Panc1 (cell line): ENCODE data around the gene REXO5. TPM values are rescaled to one million over a fixed set of nuclear protein-coding genes. Genes with fewer than 3 reads are reported as not detected.

Source experiments
- ATAC-seq: fragments of 200-7000 bp; cut with Tn5 transposase; 2 replicates; pipeline ENCODE4 v1.9.1; 2020; ENCODE audit warnings: mild to moderate bottlenecking, moderate library complexity
- BruUV-seq: library from RNA; stranded (reverse); fragments of 400-500 nt; replicated peaks from 2 replicates; lab custom pipeline; 2021; lab: Mats Ljungman, UMichigan
- CTCF ChIA-PET: fragments of 300-600 bp; sonication (Branson Sonifier 250); formaldehyde crosslinking; loops from one replicate; lab custom pipeline; 2022; ENCODE audit warnings: antibody characterized with exemption; lab: Charles Lee
- POLR2A ChIA-PET: fragments of 300-600 bp; sonication (Branson Sonifier 250); formaldehyde crosslinking; loops from one replicate; lab custom pipeline; 2022; ENCODE audit warnings: antibody characterized with exemption; lab: Charles Lee
- DNase-seq: peaks from one replicate; pipeline ENCODE4 v3.0.0-alpha.2; 2010; ENCODE audit warnings: low read depth, low spot score
- H3K27ac ChIP-seq: 2 replicates; pipeline ENCODE4 v1.5.1; 2011; ENCODE audit warnings: mild to moderate bottlenecking, low read length, inconsistent platforms
- H3K27me3 ChIP-seq: fragments of 200-500 bp; sonication (Bioruptor generic); 2 replicates; pipeline ENCODE4 v1.6.0; 2014; ENCODE audit warnings: low read length, inconsistent platforms; ENCODE audit not compliant: control insufficient read depth, insufficient read depth
- H3K36me3 ChIP-seq: fragments of 200-500 bp; sonication (Bioruptor generic); 2 replicates; pipeline ENCODE4 v1.5.1; 2014; ENCODE audit warnings: inconsistent platforms, mild to moderate bottlenecking, low read length, moderate library complexity; ENCODE audit not compliant: control insufficient read depth, insufficient read depth
- H3K4me1 ChIP-seq: 2 replicates; pipeline ENCODE4 v1.5.1; 2011; ENCODE audit warnings: inconsistent platforms, mild to moderate bottlenecking, low read length, moderate library complexity; ENCODE audit not compliant: control insufficient read depth, insufficient read depth
- H3K4me3 ChIP-seq, 2 experiments: 2 replicates each; pipeline ENCODE4 v1.5.1; 2011 to 2012; ENCODE audit warnings: low read depth in 2 of 2, low read length in 2 of 2, mild to moderate bottlenecking in 2 of 2, inconsistent platforms in 1 of 2, moderate library complexity in 1 of 2
- H3K9me3 ChIP-seq: fragments of 200-500 bp; sonication (Bioruptor generic); 2 replicates; pipeline ENCODE4 v1.5.1; 2014; ENCODE audit warnings: low read depth, mild to moderate bottlenecking, inconsistent platforms, low read length, moderate library complexity; ENCODE audit not compliant: control insufficient read depth, insufficient read depth
- SIN3A ChIP-seq: IDR thresholded peaks from 2 replicates; pipeline ENCODE4 v1.6.1; 2012; ENCODE audit warnings: low read depth, mild to moderate bottlenecking, low read length, moderate library complexity, borderline replicate concordance; ENCODE audit not compliant: insufficient read depth
- in situ Hi-C: cut with HindIII; loops from 2 replicates; pipeline ENCODE4 v1.10.0; 2016; ENCODE audit warnings: low sequenced_read_pairs, low pct_unique_long_range_greater_than_20kb
- intact Hi-C: fragments of 100-400 bp; cut with micrococcal nuclease; formaldehyde crosslinking; loops from one replicate; pipeline ENCODE4 v1.10.0; 2022; ENCODE audit not compliant: unreplicated experiment
- total RNA-seq: library from RNA; stranded (reverse); gene quantifications from one replicate; pipeline ENCODE4 v1.2.1, GENCODE V29; 2021; ENCODE audit not compliant: unreplicated experiment
- TF ChIP-seq, protein P1 (sequence below), 2 experiments: IDR thresholded peaks; 2 replicates each; pipeline ENCODE4 v1.6.1; 2011 to 2012; ENCODE audit warnings: low read depth in 2 of 2, control low read depth in 1 of 2, low read length in 1 of 2, mild to moderate bottlenecking in 1 of 2, moderate library complexity in 1 of 2; ENCODE audit not compliant: insufficient read depth in 1 of 2
- TF ChIP-seq, protein P2 (sequence below): fragments of 450-650 bp; IDR thresholded peaks from 2 replicates; pipeline ENCODE4 v1.5.1; 2017; ENCODE audit warnings: mild to moderate bottlenecking

REXO5 gene
- total RNA-seq, 1 experiment from 2014 or later, result 13.6 TPM

DNA sequence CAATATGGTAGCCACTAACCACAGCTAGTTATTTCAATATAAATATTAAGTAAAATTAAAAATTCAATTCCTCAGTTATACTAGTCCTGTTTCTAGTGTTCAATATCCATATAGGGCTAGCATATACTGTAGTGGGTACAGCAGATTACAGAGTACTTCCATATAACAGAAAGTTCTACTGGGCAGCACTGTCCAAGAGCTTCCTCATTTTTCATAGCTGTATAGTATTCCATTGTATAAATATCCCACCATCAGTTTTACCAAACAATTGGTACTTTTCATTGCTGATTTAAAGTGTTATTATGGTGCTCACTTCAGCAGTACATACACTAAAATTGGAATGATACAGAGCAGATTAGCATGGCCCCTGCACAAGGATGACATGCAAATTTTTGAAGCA lies 22.1 kb upstream of the REXO5 start:
- Histone ChIP-seq H3K27ac (no peak overlapping the region), H3K36me3 (no peaks in the 10 kb centered on the region), H3K4me3 (no peak overlapping the region), H3K27me3 (no peaks in the 10 kb centered on the region; the same call in 1 of the 2 replicates), H3K4me1 (no peaks in the 10 kb centered on the region), H3K9me3 (no peaks in the 10 kb centered on the region)
- CTCF ChIA-PET, result no interaction called here
- ATAC-seq, result no peak
- no TSS peak for BruUV-seq
- no peak for DNase-seq
- no peak for TF ChIP-seq SIN3A
- TF ChIP-seq, protein P1, sequence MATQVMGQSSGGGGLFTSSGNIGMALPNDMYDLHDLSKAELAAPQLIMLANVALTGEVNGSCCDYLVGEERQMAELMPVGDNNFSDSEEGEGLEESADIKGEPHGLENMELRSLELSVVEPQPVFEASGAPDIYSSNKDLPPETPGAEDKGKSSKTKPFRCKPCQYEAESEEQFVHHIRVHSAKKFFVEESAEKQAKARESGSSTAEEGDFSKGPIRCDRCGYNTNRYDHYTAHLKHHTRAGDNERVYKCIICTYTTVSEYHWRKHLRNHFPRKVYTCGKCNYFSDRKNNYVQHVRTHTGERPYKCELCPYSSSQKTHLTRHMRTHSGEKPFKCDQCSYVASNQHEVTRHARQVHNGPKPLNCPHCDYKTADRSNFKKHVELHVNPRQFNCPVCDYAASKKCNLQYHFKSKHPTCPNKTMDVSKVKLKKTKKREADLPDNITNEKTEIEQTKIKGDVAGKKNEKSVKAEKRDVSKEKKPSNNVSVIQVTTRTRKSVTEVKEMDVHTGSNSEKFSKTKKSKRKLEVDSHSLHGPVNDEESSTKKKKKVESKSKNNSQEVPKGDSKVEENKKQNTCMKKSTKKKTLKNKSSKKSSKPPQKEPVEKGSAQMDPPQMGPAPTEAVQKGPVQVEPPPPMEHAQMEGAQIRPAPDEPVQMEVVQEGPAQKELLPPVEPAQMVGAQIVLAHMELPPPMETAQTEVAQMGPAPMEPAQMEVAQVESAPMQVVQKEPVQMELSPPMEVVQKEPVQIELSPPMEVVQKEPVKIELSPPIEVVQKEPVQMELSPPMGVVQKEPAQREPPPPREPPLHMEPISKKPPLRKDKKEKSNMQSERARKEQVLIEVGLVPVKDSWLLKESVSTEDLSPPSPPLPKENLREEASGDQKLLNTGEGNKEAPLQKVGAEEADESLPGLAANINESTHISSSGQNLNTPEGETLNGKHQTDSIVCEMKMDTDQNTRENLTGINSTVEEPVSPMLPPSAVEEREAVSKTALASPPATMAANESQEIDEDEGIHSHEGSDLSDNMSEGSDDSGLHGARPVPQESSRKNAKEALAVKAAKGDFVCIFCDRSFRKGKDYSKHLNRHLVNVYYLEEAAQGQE (IDR thresholded peaks at IDR 0.05; ENCODE audit: insufficient read depth in 1 of 2, low read depth in 2 of 2, low read length in 1 of 2), result no peak
- TF ChIP-seq, protein P2, sequence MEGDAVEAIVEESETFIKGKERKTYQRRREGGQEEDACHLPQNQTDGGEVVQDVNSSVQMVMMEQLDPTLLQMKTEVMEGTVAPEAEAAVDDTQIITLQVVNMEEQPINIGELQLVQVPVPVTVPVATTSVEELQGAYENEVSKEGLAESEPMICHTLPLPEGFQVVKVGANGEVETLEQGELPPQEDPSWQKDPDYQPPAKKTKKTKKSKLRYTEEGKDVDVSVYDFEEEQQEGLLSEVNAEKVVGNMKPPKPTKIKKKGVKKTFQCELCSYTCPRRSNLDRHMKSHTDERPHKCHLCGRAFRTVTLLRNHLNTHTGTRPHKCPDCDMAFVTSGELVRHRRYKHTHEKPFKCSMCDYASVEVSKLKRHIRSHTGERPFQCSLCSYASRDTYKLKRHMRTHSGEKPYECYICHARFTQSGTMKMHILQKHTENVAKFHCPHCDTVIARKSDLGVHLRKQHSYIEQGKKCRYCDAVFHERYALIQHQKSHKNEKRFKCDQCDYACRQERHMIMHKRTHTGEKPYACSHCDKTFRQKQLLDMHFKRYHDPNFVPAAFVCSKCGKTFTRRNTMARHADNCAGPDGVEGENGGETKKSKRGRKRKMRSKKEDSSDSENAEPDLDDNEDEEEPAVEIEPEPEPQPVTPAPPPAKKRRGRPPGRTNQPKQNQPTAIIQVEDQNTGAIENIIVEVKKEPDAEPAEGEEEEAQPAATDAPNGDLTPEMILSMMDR, result no peak
- in situ Hi-C loops (no loop called here), intact Hi-C loops (no loop called here)
- POLR2A ChIA-PET, result no interaction called here

DNA sequence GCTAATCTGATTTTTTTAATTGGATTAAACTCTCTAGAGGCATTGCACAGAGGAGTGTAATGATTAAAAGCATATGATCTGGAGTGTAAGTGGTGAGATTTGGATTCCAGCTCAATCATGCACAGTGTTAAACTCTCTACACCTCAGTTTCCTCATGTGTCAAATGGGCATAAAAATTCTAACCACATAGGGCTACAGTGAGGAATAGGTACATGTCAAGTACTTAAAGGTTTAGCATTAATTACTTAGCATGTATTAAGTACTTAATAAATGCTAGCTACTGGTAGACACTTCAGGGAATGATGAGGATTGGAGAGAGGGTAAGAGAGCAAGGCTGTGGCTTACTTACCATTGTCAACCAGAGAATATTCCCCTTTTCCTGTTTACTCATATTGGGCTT lies 17.2 kb upstream of the REXO5 start:
- intact Hi-C loops, result no loop called here
- H3K27ac ChIP-seq, result no peak overlapping the region
- no peaks in the 10 kb centered on the region for H3K4me1 ChIP-seq
- H3K27me3 ChIP-seq, result no peaks in the 10 kb centered on the region; the same call in 1 of the 2 replicates
- TF ChIP-seq, protein P2, result no peak
- no peak for TF ChIP-seq SIN3A
- DNase-seq (no peak), ATAC-seq (no peak)
- POLR2A ChIA-PET, result no interaction called here
- no peaks in the 10 kb centered on the region for H3K9me3 ChIP-seq
- BruUV-seq, result no TSS peak
- CTCF ChIA-PET, result no interaction called here
- in situ Hi-C loops, result no loop called here
- H3K36me3 ChIP-seq, result no peaks in the 10 kb centered on the region
- H3K4me3 ChIP-seq, result no peak overlapping the region
